GM12873 (cell line): ENCODE data around the gene HLA-E.
A peak's percentile ranks its signal among the peaks of the same experiment; 100 is the strongest.

ENCODE experiments used
- TF ChIP-seq, protein P1 (sequence below): IDR thresholded peaks from 2 replicates; pipeline ENCODE4 v1.5.1; 2012; ENCODE audit warnings: low read depth, mild to moderate bottlenecking, moderate library complexity, low read length, control low read depth; ENCODE audit not compliant: insufficient read depth; ENCODE audit errors: missing control alignments

The HLA-E gene

DNA sequence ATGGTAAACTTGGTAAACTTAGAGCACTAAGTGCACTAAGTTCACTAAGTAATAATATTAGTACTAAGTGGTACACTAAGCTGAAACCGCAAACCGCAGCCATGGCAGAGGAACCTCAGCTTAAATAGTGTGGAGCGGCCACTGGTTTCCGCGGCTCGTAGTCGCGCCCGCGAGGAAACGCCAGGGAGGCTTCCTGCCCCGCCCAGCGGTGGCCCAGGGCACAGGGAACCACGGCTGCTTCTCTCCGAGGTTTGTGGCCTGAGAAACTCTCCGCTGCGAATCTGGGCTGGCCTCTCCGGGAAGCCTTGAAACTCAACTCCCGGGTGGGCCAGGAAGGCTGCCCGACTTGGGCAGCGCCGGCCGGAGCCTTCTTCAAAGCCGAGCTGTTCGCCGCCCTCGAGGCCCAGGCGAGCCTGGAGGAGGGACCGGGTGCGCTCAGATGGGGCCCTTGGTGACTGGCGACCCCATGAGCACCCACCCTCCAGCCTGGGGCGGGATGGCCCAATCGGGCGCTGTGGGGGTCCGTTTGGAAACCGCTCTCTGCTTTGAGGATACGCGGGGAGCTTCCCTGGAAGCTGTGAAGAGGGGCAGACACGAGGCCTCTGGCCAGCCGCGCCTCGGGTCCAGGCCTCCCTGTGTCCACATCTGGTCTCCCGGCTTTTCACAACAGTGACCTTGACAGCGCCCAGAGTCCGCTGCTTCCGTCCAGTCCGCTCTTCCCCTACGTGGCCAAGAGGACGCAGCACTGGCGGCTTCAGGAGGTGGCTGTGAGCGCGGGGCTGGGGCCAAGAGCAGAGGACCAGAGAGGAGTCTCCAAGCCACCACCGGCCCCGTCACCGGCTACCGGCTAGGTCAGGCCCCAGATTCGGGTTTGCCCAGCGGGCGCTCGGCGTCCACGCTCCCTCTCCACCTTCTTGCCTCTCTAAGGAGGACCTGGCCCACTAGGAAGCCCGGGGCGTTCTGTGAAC lies 25.4 kb upstream of the HLA-E start:
- TF ChIP-seq, protein P1, sequence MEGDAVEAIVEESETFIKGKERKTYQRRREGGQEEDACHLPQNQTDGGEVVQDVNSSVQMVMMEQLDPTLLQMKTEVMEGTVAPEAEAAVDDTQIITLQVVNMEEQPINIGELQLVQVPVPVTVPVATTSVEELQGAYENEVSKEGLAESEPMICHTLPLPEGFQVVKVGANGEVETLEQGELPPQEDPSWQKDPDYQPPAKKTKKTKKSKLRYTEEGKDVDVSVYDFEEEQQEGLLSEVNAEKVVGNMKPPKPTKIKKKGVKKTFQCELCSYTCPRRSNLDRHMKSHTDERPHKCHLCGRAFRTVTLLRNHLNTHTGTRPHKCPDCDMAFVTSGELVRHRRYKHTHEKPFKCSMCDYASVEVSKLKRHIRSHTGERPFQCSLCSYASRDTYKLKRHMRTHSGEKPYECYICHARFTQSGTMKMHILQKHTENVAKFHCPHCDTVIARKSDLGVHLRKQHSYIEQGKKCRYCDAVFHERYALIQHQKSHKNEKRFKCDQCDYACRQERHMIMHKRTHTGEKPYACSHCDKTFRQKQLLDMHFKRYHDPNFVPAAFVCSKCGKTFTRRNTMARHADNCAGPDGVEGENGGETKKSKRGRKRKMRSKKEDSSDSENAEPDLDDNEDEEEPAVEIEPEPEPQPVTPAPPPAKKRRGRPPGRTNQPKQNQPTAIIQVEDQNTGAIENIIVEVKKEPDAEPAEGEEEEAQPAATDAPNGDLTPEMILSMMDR, result no peak

DNA sequence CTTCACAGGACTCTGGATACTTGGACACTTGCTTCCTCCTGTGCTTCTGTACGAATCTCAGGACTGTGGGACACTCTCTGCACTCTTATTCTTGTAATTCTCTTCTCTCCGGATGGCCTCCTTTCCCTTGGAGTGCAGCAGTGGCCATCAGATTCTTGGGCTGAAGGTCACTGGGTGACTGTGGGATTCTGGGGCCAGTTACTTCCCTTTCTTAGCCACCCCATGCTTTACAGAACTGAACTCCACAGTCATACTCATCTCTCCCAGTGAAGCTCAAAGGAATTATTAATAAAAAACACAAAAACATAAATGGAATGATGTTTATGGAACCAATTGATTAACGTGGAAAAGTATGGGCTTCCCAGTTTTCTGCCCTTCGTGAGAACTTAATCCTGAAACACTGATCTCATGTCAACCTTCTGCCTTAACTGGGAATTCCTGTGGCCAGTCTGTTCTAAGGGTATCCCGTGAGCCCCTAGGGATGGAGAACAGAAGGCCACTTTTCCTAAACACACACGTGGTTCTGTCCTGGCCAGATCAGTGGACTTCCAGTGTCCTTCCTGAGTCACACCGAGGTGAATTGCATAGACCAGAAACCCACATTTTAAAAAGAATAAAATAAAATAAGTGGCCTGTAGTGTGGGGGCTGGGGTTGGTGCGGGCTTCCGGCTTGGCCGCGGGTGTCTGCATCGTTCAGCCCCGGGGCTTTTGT lies 23.6 kb upstream of the HLA-E start:
- TF ChIP-seq, protein P1, result no peak

DNA sequence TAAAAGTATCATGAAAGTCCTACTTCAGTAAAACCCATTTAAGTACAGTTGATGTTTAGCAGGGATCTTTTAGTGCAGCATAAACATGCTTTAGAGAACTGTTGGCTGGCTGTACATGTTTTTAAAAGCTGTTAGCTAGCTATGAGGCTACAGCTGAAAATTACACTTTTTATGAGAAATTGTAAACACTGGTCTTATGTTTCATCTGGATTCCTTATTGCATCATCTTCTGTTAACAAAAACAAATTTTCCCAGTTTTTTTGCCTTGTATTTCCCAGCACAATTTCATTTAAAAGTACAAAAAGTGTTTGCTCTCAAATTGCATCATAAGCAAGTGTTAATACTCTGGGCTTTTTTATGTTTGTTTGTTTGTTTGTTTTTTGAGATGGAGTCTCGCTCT lies 18.3 kb upstream of the HLA-E start:
- TF ChIP-seq, protein P1, result no peak

DNA sequence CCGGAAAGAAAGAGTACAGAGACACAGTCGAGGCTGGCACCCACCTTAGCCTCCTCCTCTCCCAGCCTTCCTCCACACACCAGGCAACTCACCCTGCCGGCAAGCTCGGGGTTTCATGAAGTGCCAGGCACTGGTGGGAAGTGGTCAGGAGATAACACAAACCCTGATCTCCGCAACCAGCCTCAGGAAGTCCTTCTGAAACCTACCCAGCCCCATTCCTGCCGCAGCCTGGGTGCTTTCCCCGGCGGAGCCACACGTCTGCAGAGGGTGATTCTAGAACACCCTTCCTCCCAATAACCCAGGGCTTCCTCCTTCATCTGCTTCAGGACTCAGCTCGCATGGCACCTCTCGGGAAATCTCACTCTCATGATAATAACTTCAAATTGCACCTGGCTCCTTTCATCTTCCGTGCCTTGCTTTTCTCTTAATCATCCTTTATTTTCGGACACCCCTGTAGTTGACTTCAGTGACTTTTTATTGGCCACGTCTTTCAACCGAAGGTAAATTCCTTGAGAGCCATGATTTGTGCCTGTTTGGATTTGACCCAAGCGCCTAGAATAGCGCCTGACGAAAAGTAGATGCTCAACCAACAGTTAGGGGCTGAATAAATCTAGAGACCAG lies 8.7 kb upstream of the HLA-E start:
- TF ChIP-seq, protein P1, result no peak

DNA sequence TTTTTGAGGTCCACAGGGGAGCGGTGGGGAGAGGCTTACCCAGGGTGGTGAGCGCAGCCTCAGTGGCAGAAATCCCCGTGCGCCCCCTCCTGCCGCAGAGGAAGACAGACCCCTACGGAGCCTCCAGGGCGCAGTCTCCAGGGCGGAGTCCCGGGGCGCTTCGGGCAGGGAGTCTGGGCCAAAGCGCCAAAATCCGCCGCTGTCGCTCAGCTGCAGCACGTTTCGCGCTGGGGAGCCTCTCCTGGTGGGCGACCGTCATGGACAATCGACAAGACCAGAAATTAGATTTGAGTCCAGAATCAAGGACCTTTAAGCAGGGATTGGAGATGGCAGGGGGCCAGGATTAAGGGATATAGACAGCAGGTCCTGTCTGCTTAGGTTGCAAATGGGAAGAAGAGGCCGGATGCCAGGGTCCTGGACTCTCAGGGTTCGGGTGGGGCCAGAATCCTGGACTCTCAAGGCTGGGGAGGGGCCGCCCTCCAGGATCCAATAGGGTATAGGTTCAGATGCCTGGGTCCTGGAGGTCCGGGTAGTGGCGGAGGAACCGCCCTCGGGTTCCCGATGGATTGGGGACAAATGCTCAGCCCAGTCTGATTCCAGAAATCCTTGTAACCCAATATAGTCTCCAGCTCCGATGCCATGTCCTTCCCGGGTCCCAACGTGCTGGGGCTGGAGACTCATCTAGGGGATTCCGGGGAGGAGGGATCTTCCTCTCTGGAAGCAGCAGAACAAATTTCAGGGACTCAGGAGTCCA lies 7.9 kb upstream of the HLA-E start:
- TF ChIP-seq, protein P1, result peak; percentile 1

DNA sequence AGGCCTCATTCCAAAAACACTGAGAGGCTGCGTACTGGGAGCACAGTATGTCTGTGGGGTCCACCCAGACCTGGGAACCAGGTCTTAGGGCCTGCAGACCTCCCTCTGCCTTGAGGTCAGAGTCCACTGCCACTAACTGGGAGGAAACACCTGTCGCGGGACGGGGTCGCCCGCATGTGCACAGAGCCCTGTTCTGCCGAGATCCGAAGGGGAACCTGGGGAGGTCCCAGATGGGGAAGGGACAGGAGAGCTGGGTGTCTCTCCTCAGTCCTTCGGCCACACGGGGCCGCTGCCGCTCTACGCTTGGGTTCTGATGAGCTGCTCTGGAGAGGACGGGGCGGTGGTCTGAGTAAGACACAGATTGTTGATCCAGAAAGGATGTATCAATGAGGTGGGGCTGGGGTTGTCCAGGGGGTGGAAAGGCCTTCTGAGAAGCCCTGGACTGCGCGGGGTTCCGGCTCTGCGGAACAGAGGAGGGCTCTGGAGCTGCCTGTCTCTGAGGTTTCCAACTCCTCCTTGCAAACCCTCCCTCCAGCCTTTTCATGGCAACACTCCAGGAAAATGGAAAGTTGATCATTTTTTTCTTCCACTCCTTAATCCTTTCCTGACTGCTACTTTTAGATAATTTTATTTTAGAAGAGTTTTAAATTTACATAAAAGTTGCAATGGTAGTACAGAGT lies 7.2 kb upstream of the HLA-E start:
- TF ChIP-seq, protein P1, result peak; percentile 92
